ENCODE results near the gene TUFT1. TPM values are rescaled to one million over a fixed set of nuclear protein-coding genes. Genes with fewer than 3 reads are reported as not detected.

TUFT1 gene
- total and polyA plus RNA-seq, 10 of the 15 experiments (the other 5 are each of a cell fraction or from before 2014, with no cell fraction given): 0.08 to 4.3 (median 3.2) TPM

- no peak overlapping the region for H3K9ac ChIP-seq (ENCODE audit: control insufficient read depth, insufficient read depth, low read length)
- in situ Hi-C loops (cut with MboI): no loop called here
- no peaks in the 10 kb centered on the region for H3K27me3 ChIP-seq (replicated peaks in 1 of 2; ENCODE audit: control insufficient read depth in 2 of 2, insufficient read depth in 2 of 2, low read length in 1 of 2)
- 60% methylated on average over 11 of the region's 11 CpGs for WGBS (ENCODE audit: insufficient coverage, insufficient replicate concordance, low lambda C conversion rate, missing lambda C conversion rate)
- intact Hi-C loops (cut with micrococcal nuclease; ENCODE audit: unreplicated experiment): no loop called here
- SMC1A ChIA-PET (ENCODE audit: uncharacterized antibody, unreplicated experiment): no interaction called here
- H3K4me2 ChIP-seq (ENCODE audit: control insufficient read depth, insufficient read depth): no peak overlapping the region
- no peak overlapping the region for H2AFZ ChIP-seq (ENCODE audit: control insufficient read depth, low read depth, low read length)
- no peaks in the 10 kb centered on the region for H3K4me1 ChIP-seq (ENCODE audit: control insufficient read depth, insufficient read depth, low read length)
- FAIRE-seq (no peak), DNase-seq (ENCODE audit: low read depth, low spot score) (no peak), ATAC-seq (no peak)
- CTCF ChIA-PET: interaction anchor here (1.4 kb wide), 1 partner anchor 9 kb away, joined by 4 read pairs; no protein-coding TSS in a partner anchor
- BruUV-seq (replicated peaks): no TSS peak
- TF ChIP-seq RAD51 (IDR thresholded peaks at IDR 0.05): no peak
- no peak for TF ChIP-seq SMC3 (IDR thresholded peaks at IDR 0.05; ENCODE audit: borderline replicate concordance, low read length)
- TF ChIP-seq TCF3 (IDR thresholded peaks at IDR 0.05; ENCODE audit: borderline replicate concordance, insufficient read depth, low read depth, low read length): no peak
- TF ChIP-seq KAT2A (conservative IDR thresholded peaks at IDR 0.05; ENCODE audit: control insufficient read depth, low read depth, low read length): no peak
- TF ChIP-seq E2F8 (IDR thresholded peaks at IDR 0.05; ENCODE audit: low read depth, partially characterized antibody): no peak
- TF ChIP-seq USF1 (IDR thresholded peaks at IDR 0.05; ENCODE audit: borderline replicate concordance, extremely low read length, insufficient read depth, low read depth, low read length): no peak
- no peak for TF ChIP-seq CEBPZ (IDR thresholded peaks at IDR 0.05; ENCODE audit: low read depth, low read length)
- no peak for TF ChIP-seq TARDBP (IDR thresholded peaks at IDR 0.05; ENCODE audit: borderline replicate concordance)
- no peak for TF ChIP-seq BMI1 (IDR thresholded peaks at IDR 0.05; ENCODE audit: borderline replicate concordance)
- TF ChIP-seq ATF2 (IDR thresholded peaks at IDR 0.05; ENCODE audit: low read length): no peak
- TF ChIP-seq NKRF (conservative IDR thresholded peaks at IDR 0.05): no peak
- no peak for TF ChIP-seq LARP7 (IDR thresholded peaks at IDR 0.05)
- no peak for TF ChIP-seq NR2F1 (conservative IDR thresholded peaks at IDR 0.05)
- TF ChIP-seq GABPA (IDR thresholded peaks at IDR 0.05; ENCODE audit: low read depth): no peak
- no peak for TF ChIP-seq POU2F2 (IDR thresholded peaks at IDR 0.05; ENCODE audit: borderline replicate concordance, low read depth, low read length)
- RAD21 ChIA-PET (ENCODE audit: unreplicated experiment): no interaction called here
- POLR2A ChIA-PET: no interaction called here
- no peak overlapping the region for H3K4me3 ChIP-seq
- no peaks in the 10 kb centered on the region for H3K79me2 ChIP-seq (ENCODE audit: control insufficient read depth, insufficient read depth, low read length)
- H3K27ac ChIP-seq (ENCODE audit: control insufficient read depth, insufficient read depth): no peak overlapping the region
- no peaks in the 10 kb centered on the region for H3K36me3 ChIP-seq (ENCODE audit: control insufficient read depth in 2 of 2, insufficient read depth in 2 of 2, low read length in 1 of 2)
- H3K9me3 ChIP-seq (replicated peaks; ENCODE audit: control insufficient read depth, insufficient read depth, low read length): no peaks in the 10 kb centered on the region
- no peaks in the 10 kb centered on the region for H4K20me1 ChIP-seq (ENCODE audit: control insufficient read depth, insufficient read depth)
Observed at GRCh38 chr1:151530461-151530860, 9.6 kb upstream of the TUFT1 start.

Data from GM12878 (cell line).